Psoas muscle (tissue), 8 donors: ENCODE data around the gene SFXN3. TPM values are rescaled to one million over a fixed set of nuclear protein-coding genes. Genes with fewer than 3 reads are reported as not detected.

ENCODE experiments used
- ATAC-seq, 4 donors: fragments of 200-7000 bp; cut with Tn5 transposase; one replicate each; pipeline ENCODE4 v1.9.1; 2020; ENCODE audit warnings: moderate library complexity in 3 of 4, mild to moderate bottlenecking in 2 of 4
- DNase-seq, 2 donors: peaks; one replicate each; pipeline ENCODE4 v3.0.0-alpha.2; 2020
- H3K27ac ChIP-seq: fragments of 200-600 bp; one replicate; pipeline ENCODE4 v1.8.0; 2022
- H3K27me3 ChIP-seq, 3 donors: fragments of 200-600 bp in 1 of 3; one replicate each; pipeline versions ENCODE4 v1.6.1 to v1.8.0; 2013 to 2022; ENCODE audit warnings: low read length in 2 of 3, mild to moderate bottlenecking in 2 of 3, moderate library complexity in 1 of 3; ENCODE audit not compliant: insufficient read depth in 3 of 3
- H3K36me3 ChIP-seq, 2 donors: fragments of 200-600 bp in 1 of 2; one replicate each; pipeline versions ENCODE4 v1.6.1 to v1.8.0; 2013 to 2022; ENCODE audit warnings: low read depth in 1 of 2, mild to moderate bottlenecking in 1 of 2, moderate library complexity in 1 of 2; ENCODE audit not compliant: insufficient read depth in 1 of 2
- H3K4me1 ChIP-seq: fragments of 200-600 bp; one replicate; pipeline ENCODE4 v1.8.0; 2022
- H3K4me3 ChIP-seq: fragments of 200-600 bp; one replicate; pipeline ENCODE4 v1.8.0; 2022; ENCODE audit warnings: mild to moderate bottlenecking
- H3K9me3 ChIP-seq: fragments of 200-600 bp; one replicate; pipeline ENCODE4 v1.8.0; 2022
- CTCF ChIP-seq: fragments of 200-600 bp; IDR thresholded peaks from one replicate; pipeline ENCODE4 v1.8.0; 2022; ENCODE audit warnings: antibody characterized with exemption
- WGBS, 3 donors: extraction: QIAGEN DNeasy Blood & Tissue Kit; methylation state at CpG; one replicate each; pipeline versions ENCODE4 v1.1.6 to v1.1.7; 2013; 5-methylcytosine and 5-hydroxymethylcytosine counted together
- intact Hi-C, 2 donors: fragments of 100-400 bp; cut with DNase I; formaldehyde crosslinking; loops; one replicate each; pipeline versions ENCODE4 v1.11.0 to v1.14.2; 2022
- polyA plus RNA-seq, 3 donors: library from polyadenylated mRNA; stranded (reverse); fragments of 200-250 nt; gene quantifications; one replicate each; pipeline ENCODE4 v1.2.3, GENCODE V29; 2013
- total RNA-seq, 4 donors: library from RNA; stranded (reverse); fragmentation: NEBNext Ultra II Directional in 2 of 4; extraction: Animal tissue kit (Norgen Biotek cat#: 25700) in 2 of 4; gene quantifications; one replicate each; pipeline versions ENCODE4 v1.2.1 to v1.2.4, GENCODE V29; 2021 to 2023
- donor health status: healthy with polysubstance abuse.
- donor health status: DM: no; HTN: no; CAD: no; lungs with moderate emphysema.
- donor health status: Bipolar disorder and iron deficiency.
- donor health status: healthy.
- donor health status: DM: yes; HTN: yes; CAD: no.
- donor health status: DM: no; HTN: no; CAD: no.
- donor health status: DM: no; HTN: no; CAD: no.
- donor health status: DM: yes; HTN: yes; CAD: no.

SFXN3 gene
- total and polyA plus RNA-seq, 7 donors = 3.2 to 7.0 (median 4.9) TPM

GRCh38 chr10:101018118-101018599 lies 12.9 kb upstream of the SFXN3 start:
- H3K27ac ChIP-seq = no peak overlapping the region

GRCh38 chr10:101018600-101019439 lies 12.2 kb upstream of the SFXN3 start:
- H3K27ac ChIP-seq = no peak overlapping the region
- DNase-seq (peak; percentile 80 to 86), ATAC-seq (peak; percentile 42 to 68 (median 48))
- TF ChIP-seq CTCF = peak; percentile 59
- H3K9me3 ChIP-seq = no peaks in the 10 kb centered on the region
- H3K36me3 ChIP-seq = no peaks in the 10 kb centered on the region
- H3K27me3 ChIP-seq = peaks cover 0 to 13% (median 5%) of the 10 kb centered on the region in 3 donors
- H3K4me3 ChIP-seq = no peak overlapping the region
- 21 to 23% (median 23%) methylated on average over 38 to 45 of the region's 45 CpGs for WGBS, 3 donors
- intact Hi-C loops = loop anchor here (10.0 kb wide), 2 partner anchors 54 to 454 kb away; partner anchors contain the start of gene SEMA4G (in 1 of the 2)
- H3K4me1 ChIP-seq = no peaks in the 10 kb centered on the region

More at GRCh38 chr10:101018118-101018599, 12.9 kb upstream of the SFXN3 start:
- H3K4me1 ChIP-seq = peaks cover 3% of the 10 kb centered on the region
- DNase-seq (no peak), ATAC-seq (no peak)
- H3K4me3 ChIP-seq = no peak overlapping the region
- no peak for TF ChIP-seq CTCF
- no peaks in the 10 kb centered on the region for H3K9me3 ChIP-seq
- H3K36me3 ChIP-seq = no peaks in the 10 kb centered on the region
- WGBS, 3 donors = 56 to 67% (median 61%) methylated on average over 18 to 20 of the region's 20 CpGs
- intact Hi-C loops = loop anchor here (10.0 kb wide), 2 partner anchors 53 to 453 kb away; partner anchors contain the start of gene SEMA4G (in 1 of the 2)
- peaks cover 0 to 13% (median 5%) of the 10 kb centered on the region in 3 donors for H3K27me3 ChIP-seq

GRCh38 chr10:101019440-101019703 lies 11.7 kb upstream of the SFXN3 start:
- DNase-seq = no peak
- Histone ChIP-seq H3K36me3 (no peaks in the 10 kb centered on the region), H3K9me3 (no peaks in the 10 kb centered on the region), H3K4me3 (no peak overlapping the region), H3K27me3 (peaks cover 0 to 13% (median 5%) of the 10 kb centered on the region in 3 donors), H3K4me1 (no peaks in the 10 kb centered on the region), H3K27ac (no peak overlapping the region)
- intact Hi-C loops = loop anchor here (10.0 kb wide), 2 partner anchors 55 to 455 kb away; partner anchors contain the start of gene SEMA4G (in 1 of the 2)
- 46 to 55% (median 54%) methylated on average over 2 of the region's 2 CpGs for WGBS, 3 donors
- no peak for ATAC-seq
- no peak for TF ChIP-seq CTCF

- Histone ChIP-seq H3K36me3 (no peaks in the 10 kb centered on the region), H3K27me3 (peaks cover 0 to 13% (median 5%) of the 10 kb centered on the region in 3 donors), H3K27ac (no peak overlapping the region), H3K4me1 (no peaks in the 10 kb centered on the region), H3K4me3 (no peak overlapping the region), H3K9me3 (no peaks in the 10 kb centered on the region)
- intact Hi-C loops = no loop called here
- 88 to 90% (median 90%) methylated on average over 10 of the region's 10 CpGs for WGBS, 3 donors
- ATAC-seq (no peak), DNase-seq (peak in 1 of 2 donors; percentile 31)
- TF ChIP-seq CTCF = no peak
Observed at GRCh38 chr10:101020427-101021075, 10.5 kb upstream of the SFXN3 start.
